Astrocyte (in vitro differentiated cells and primary cell): ENCODE results near the gene PCDHGA11. TPM values are rescaled to one million over a fixed set of nuclear protein-coding genes. Genes with fewer than 3 reads are reported as not detected.
"Not testable (repeated sequence)": the region's sequence is repeated elsewhere in the genome, so short reads cannot be mapped to it uniquely, and the experiment has no call there.

Experiments used
- DNase-seq: peaks from one replicate; pipeline ENCODE4 v3.0.0-alpha.2; 2010; ENCODE audit warnings: low read depth
- FAIRE-seq: peaks from 2 replicates; lab custom pipeline; 2011; peaks lifted over from hg19 to GRCh38; lab: Jason Lieb, UNC
- H2AFZ ChIP-seq: 2 replicates; pipeline ENCODE4 v1.6.0; 2012; ENCODE audit warnings: low read depth, low read length, inconsistent platforms
- H3K27ac ChIP-seq: 2 replicates; pipeline ENCODE4 v1.5.1; 2011; ENCODE audit warnings: low read depth, low read length, inconsistent platforms
- H3K27me3 ChIP-seq: 2 replicates; pipeline ENCODE4 v1.6.0; 2011; ENCODE audit warnings: low read length, inconsistent platforms; ENCODE audit not compliant: insufficient read depth
- H3K36me3 ChIP-seq: 2 replicates; pipeline ENCODE4 v1.5.1; 2011; ENCODE audit warnings: low read length, inconsistent platforms; ENCODE audit not compliant: insufficient read depth
- H3K4me1 ChIP-seq: 2 replicates; pipeline ENCODE4 v1.5.1; 2011; ENCODE audit warnings: low read length, inconsistent platforms; ENCODE audit not compliant: insufficient read depth
- H3K4me2 ChIP-seq: 2 replicates; pipeline ENCODE4 v1.6.0; 2012; ENCODE audit warnings: low read length, inconsistent platforms
- H3K4me3 ChIP-seq: 2 replicates; pipeline ENCODE4 v1.5.1; 2011; ENCODE audit warnings: low read depth, mild to moderate bottlenecking, low read length, inconsistent platforms; ENCODE audit not compliant: insufficient read depth
- H3K79me2 ChIP-seq: 2 replicates; pipeline ENCODE4 v1.6.0; 2012; ENCODE audit warnings: mild to moderate bottlenecking, low read length, inconsistent platforms; ENCODE audit not compliant: insufficient read depth
- H3K9ac ChIP-seq: 2 replicates; pipeline ENCODE4 v1.6.0; 2012; ENCODE audit warnings: mild to moderate bottlenecking, low read length, inconsistent platforms
- H3K9me3 ChIP-seq: 2 replicates; pipeline ENCODE4 v1.5.1; 2012; ENCODE audit warnings: low read depth, mild to moderate bottlenecking, low read length, inconsistent platforms; ENCODE audit not compliant: insufficient read depth
- H4K20me1 ChIP-seq: 2 replicates; pipeline ENCODE4 v1.6.0; 2012; ENCODE audit warnings: low read length, inconsistent platforms; ENCODE audit not compliant: insufficient read depth
- H3K27ac Mint-ChIP-seq: one replicate; pipeline ENCODE4 v1.8.0; 2021; ENCODE audit warnings: mild to moderate bottlenecking, mixed read lengths; ENCODE audit not compliant: unreplicated experiment
- H3K27me3 Mint-ChIP-seq: one replicate; pipeline ENCODE4 v1.8.0; 2021; ENCODE audit warnings: low read depth, mixed read lengths; ENCODE audit not compliant: unreplicated experiment
- H3K36me3 Mint-ChIP-seq: one replicate; pipeline ENCODE4 v1.8.0; 2021; ENCODE audit warnings: low read depth, mixed read lengths; ENCODE audit not compliant: unreplicated experiment
- H3K4me1 Mint-ChIP-seq: one replicate; pipeline ENCODE4 v1.8.0; 2021; ENCODE audit warnings: low read depth, mixed read lengths; ENCODE audit not compliant: unreplicated experiment
- H3K4me3 Mint-ChIP-seq: one replicate; pipeline ENCODE4 v1.8.0; 2021; ENCODE audit warnings: mild to moderate bottlenecking, moderate library complexity, mixed read lengths; ENCODE audit not compliant: unreplicated experiment
- H3K9me3 Mint-ChIP-seq: one replicate; pipeline ENCODE4 v1.8.0; 2021; ENCODE audit warnings: mild to moderate bottlenecking, mixed read lengths; ENCODE audit not compliant: unreplicated experiment
- CTCF ChIP-seq: IDR thresholded peaks from 2 replicates; pipeline ENCODE4 v1.5.1; 2011; ENCODE audit warnings: low read depth, mild to moderate bottlenecking, inconsistent platforms, low read length, moderate library complexity; ENCODE audit not compliant: insufficient read depth
- EZH2 ChIP-seq: IDR thresholded peaks from 2 replicates; pipeline ENCODE4 v1.6.1; 2012; ENCODE audit warnings: mild to moderate bottlenecking, low read length, inconsistent platforms; ENCODE audit not compliant: insufficient read depth
- total RNA-seq: library from RNA; stranded (reverse); gene quantifications from 2 replicates; pipeline ENCODE4 v1.2.1, GENCODE V29; 2021

PCDHGA11 gene
- total RNA-seq, 1 donor from 2014 or later, result 5.3 TPM

GRCh38 chr5:141393267-141393666 is 27.6 kb upstream of the PCDHGA11 start:
- Mint-ChIP-seq H3K4me3 (no peak overlapping the region), H3K4me1 (peaks cover 1% of the 10 kb centered on the region), H3K36me3 (peaks cover 26% of the 10 kb centered on the region), H3K9me3 (peaks cover 42% of the 10 kb centered on the region), H3K27ac (no peak overlapping the region), H3K27me3 (no peaks in the 10 kb centered on the region)
- Histone ChIP-seq H4K20me1 (no peaks in the 10 kb centered on the region), H2AFZ (no peak overlapping the region), H3K36me3 (no peaks in the 10 kb centered on the region), H3K79me2 (no peaks in the 10 kb centered on the region), H3K4me1 (no peaks in the 10 kb centered on the region), H3K4me2 (no peak overlapping the region), H3K27ac (no peak overlapping the region), H3K4me3 (no peak overlapping the region), H3K9ac (no peak overlapping the region), H3K27me3 (no peaks in the 10 kb centered on the region), H3K9me3 (peaks cover 45% of the 10 kb centered on the region)
- FAIRE-seq (no peak), DNase-seq (no peak)
- no peak for TF ChIP-seq CTCF
- TF ChIP-seq EZH2, result no peak

- not testable (repeated sequence) for H4K20me1 ChIP-seq, H3K79me2 ChIP-seq, H3K4me3 Mint-ChIP-seq, H3K27ac Mint-ChIP-seq, H3K4me1 Mint-ChIP-seq, FAIRE-seq, H3K36me3 ChIP-seq, H3K27me3 Mint-ChIP-seq, H3K4me2 ChIP-seq, H3K4me1 ChIP-seq, H3K4me3 ChIP-seq, H2AFZ ChIP-seq, DNase-seq, H3K9ac ChIP-seq, H3K27me3 ChIP-seq, H3K27ac ChIP-seq
- peaks cover 44% of the 10 kb centered on the region for H3K9me3 ChIP-seq
- H3K36me3 Mint-ChIP-seq, result peaks cover 34% of the 10 kb centered on the region
- H3K9me3 Mint-ChIP-seq, result peaks cover 41% of the 10 kb centered on the region
These were observed 26.3 kb upstream of the PCDHGA11 start for GRCh38 chr5:141394401-141395187.

DNA sequence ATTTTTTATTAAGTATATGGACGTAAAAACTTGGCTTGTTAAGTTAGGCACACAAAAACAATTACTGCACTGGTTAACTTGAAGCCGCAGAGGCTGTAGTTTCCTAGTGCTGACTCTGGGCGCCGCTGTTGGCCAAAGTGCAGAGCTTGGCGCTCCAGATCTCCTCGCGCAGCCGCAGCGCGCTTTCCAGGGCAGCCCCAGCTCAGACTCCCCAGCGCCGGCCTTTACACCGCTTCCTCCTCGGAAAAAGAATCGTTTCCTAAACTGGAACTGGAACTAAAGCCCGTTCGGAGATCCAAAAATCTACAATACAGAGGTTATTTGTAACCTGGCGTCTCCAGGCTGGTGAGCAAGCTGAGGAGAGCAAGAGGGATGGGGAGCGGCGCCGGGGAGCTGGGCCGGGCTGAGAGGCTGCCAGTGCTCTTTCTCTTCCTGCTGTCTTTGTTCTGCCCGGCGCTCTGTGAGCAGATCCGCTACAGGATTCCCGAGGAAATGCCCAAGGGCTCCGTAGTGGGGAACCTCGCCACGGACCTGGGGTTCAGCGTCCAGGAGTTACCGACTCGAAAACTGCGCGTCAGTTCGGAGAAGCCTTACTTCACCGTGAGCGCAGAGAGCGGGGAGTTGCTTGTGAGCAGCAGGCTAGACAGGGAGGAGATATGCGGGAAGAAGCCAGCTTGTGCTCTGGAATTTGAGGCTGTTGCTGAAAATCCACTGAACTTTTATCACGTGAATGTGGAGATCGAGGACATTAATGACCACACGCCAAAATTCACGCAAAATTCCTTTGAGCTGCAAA is 22.9 kb upstream of the PCDHGA11 start, which contains the start of gene PCDHGB5:
Gene PCDHGB5 (plus strand): TSS at position 192 of the 796 bp plus-strand sequence. CDS start 181 bp downstream, at position 373.
- not testable (repeated sequence) for FAIRE-seq

More for the DNA sequence above, 22.9 kb upstream of the PCDHGA11 start, which contains the start of gene PCDHGB5:
- peak within 1 kb of the TSS; percentile 60 for H3K9ac ChIP-seq
- H2AFZ ChIP-seq, result peak within 1 kb of the TSS; percentile 41
- not testable (repeated sequence) for H3K4me1 Mint-ChIP-seq, H3K27ac Mint-ChIP-seq, H3K79me2 ChIP-seq, H4K20me1 ChIP-seq, H3K4me3 Mint-ChIP-seq, H3K27me3 Mint-ChIP-seq, H3K36me3 ChIP-seq, H3K27ac ChIP-seq, H3K4me1 ChIP-seq, H3K27me3 ChIP-seq
- peaks cover 41% of the 10 kb centered on the region for H3K9me3 ChIP-seq
- Mint-ChIP-seq H3K36me3 (peaks cover 27% of the 10 kb centered on the region), H3K9me3 (peaks cover 31% of the 10 kb centered on the region)
- peak; percentile 30 for DNase-seq
- H3K4me2 ChIP-seq, result peak within 1 kb of the TSS; percentile 64
- TF ChIP-seq CTCF, result peak; percentile 41
- H3K4me3 ChIP-seq, result peak within 1 kb of the TSS; percentile 42
